ENCODE results near the gene TARBP2.

GRCh38 chr12:53484686-53485575, 16.2 kb upstream of the TARBP2 start:
- TF ChIP-seq CTCF (IDR thresholded peaks at IDR 0.05) = no peak
- no peak for TF ChIP-seq POLR2AphosphoS5 (IDR thresholded peaks at IDR 0.05)
